DND-41 (cell line): ENCODE measurements around the gene NDUFA13.
A peak's percentile ranks its signal among the peaks of the same experiment; 100 is the strongest.

ENCODE experiments used
- ATAC-seq: fragments of 200-7000 bp; cut with Tn5 transposase; 3 replicates; pipeline ENCODE4 v1.9.1; 2021; ENCODE audit warnings: low read depth; ENCODE audit not compliant: insufficient read depth
- DNase-seq: peaks from one replicate; pipeline ENCODE4 v3.0.0-alpha.2; 2020
- H2AFZ ChIP-seq: 2 replicates; pipeline ENCODE4 v1.6.0; 2012; ENCODE audit warnings: low read depth, low read length
- H3K27ac ChIP-seq: 2 replicates; pipeline ENCODE4 v1.5.1; 2012; ENCODE audit warnings: low read length, inconsistent platforms
- H3K27me3 ChIP-seq: fragments of 200-600 bp; sonication (generic); 2 replicates; pipeline ENCODE4 v1.6.0; 2012; ENCODE audit warnings: low read length, mild to moderate bottlenecking, inconsistent platforms; ENCODE audit not compliant: insufficient read depth, poor library complexity
- H3K36me3 ChIP-seq: 2 replicates; pipeline ENCODE4 v1.5.1; 2012; ENCODE audit warnings: low read length, inconsistent platforms; ENCODE audit not compliant: insufficient read depth
- H3K4me1 ChIP-seq: 2 replicates; pipeline ENCODE4 v1.5.1; 2012; ENCODE audit warnings: mild to moderate bottlenecking, low read length; ENCODE audit not compliant: insufficient read depth
- H3K4me2 ChIP-seq: 2 replicates; pipeline ENCODE4 v1.6.0; 2012; ENCODE audit warnings: mild to moderate bottlenecking, moderate library complexity, low read length, inconsistent platforms; ENCODE audit not compliant: insufficient read depth
- H3K4me3 ChIP-seq, 2 experiments: fragments of 200-600 bp in 1 of 2; shearing (Covaris generic) in 1 of 2; 2 replicates each; pipeline ENCODE4 v1.5.1; 2012 to 2016; ENCODE audit warnings: inconsistent platforms in 2 of 2, low read length in 2 of 2, mild to moderate bottlenecking in 2 of 2, low read depth in 1 of 2, moderate library complexity in 1 of 2
- H3K79me2 ChIP-seq: 2 replicates; pipeline ENCODE4 v1.6.0; 2012; ENCODE audit warnings: low read length, inconsistent platforms; ENCODE audit not compliant: insufficient read depth
- H3K9ac ChIP-seq: 2 replicates; pipeline ENCODE4 v1.6.0; 2012; ENCODE audit warnings: low read depth, mild to moderate bottlenecking, inconsistent platforms, low read length, moderate library complexity
- H3K9me3 ChIP-seq: 2 replicates; pipeline ENCODE4 v1.5.1; 2012; ENCODE audit warnings: low read length, moderate library complexity, mild to moderate bottlenecking, inconsistent platforms; ENCODE audit not compliant: insufficient read depth, severe bottlenecking
- H4K20me1 ChIP-seq: 2 replicates; pipeline ENCODE4 v1.6.0; 2012; ENCODE audit warnings: low read length; ENCODE audit not compliant: insufficient read depth
- EZH2 ChIP-seq: IDR thresholded peaks from 3 replicates; pipeline ENCODE4 v1.6.1; 2012; ENCODE audit warnings: borderline replicate concordance, low read depth, mild to moderate bottlenecking, moderate library complexity, low read length, inconsistent platforms; ENCODE audit not compliant: severe bottlenecking
- TF ChIP-seq, protein P1 (sequence below): IDR thresholded peaks from 2 replicates; pipeline ENCODE4 v1.5.1; 2012; ENCODE audit warnings: borderline replicate concordance, low read length, moderate library complexity, mild to moderate bottlenecking; ENCODE audit not compliant: poor library complexity, severe bottlenecking; ENCODE audit errors: extremely low read depth

Gene NDUFA13

DNA sequence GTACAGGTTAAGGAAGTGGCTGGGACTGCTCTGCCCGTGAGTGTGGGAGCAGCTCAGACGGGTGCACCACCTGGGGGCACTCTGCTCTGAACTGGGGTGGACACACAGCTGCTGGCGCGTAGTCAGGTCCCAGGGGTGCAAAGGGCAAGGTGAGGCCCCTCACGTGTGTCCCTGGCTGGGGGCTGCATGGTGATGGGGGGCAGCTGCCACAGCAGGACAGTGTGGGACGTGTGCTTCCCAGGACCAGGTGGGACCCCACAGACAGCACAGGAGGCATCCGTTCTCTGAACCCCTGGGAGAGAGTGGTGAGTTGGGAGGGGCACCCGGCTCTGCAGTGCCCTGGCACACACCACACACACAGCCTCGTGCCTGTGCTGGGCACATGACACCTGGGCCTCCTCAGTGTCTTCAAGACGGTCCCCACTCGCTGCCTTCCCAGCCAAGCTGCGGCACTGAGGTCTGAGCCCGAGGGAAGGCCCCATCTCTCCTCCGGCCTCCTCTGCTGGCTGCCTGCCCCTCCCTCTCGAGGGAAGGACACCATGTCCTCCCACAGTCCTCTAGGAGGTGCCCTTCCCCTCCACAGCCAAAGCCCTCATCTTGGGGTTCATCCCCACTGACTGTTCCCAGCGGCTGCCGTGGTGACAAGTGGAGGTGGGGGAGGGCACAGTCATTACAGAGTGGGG is 46.8 kb downstream of the NDUFA13 start:
- Histone ChIP-seq H3K9ac (no peak overlapping the region), H3K27me3 (no peaks in the 10 kb centered on the region), H2AFZ (no peak overlapping the region), H4K20me1 (no peaks in the 10 kb centered on the region), H3K79me2 (no peaks in the 10 kb centered on the region), H3K9me3 (no peaks in the 10 kb centered on the region), H3K4me2 (no peak overlapping the region), H3K4me1 (no peaks in the 10 kb centered on the region), H3K4me3 (no peak overlapping the region), H3K27ac (no peak overlapping the region), H3K36me3 (peaks cover 20% of the 10 kb centered on the region)
- ATAC-seq (peak; percentile 33; the same call in 1 of the 3 replicates), DNase-seq (no peak)
- TF ChIP-seq EZH2 = no peak
- TF ChIP-seq, protein P1, sequence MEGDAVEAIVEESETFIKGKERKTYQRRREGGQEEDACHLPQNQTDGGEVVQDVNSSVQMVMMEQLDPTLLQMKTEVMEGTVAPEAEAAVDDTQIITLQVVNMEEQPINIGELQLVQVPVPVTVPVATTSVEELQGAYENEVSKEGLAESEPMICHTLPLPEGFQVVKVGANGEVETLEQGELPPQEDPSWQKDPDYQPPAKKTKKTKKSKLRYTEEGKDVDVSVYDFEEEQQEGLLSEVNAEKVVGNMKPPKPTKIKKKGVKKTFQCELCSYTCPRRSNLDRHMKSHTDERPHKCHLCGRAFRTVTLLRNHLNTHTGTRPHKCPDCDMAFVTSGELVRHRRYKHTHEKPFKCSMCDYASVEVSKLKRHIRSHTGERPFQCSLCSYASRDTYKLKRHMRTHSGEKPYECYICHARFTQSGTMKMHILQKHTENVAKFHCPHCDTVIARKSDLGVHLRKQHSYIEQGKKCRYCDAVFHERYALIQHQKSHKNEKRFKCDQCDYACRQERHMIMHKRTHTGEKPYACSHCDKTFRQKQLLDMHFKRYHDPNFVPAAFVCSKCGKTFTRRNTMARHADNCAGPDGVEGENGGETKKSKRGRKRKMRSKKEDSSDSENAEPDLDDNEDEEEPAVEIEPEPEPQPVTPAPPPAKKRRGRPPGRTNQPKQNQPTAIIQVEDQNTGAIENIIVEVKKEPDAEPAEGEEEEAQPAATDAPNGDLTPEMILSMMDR = peak; percentile 34

DNA sequence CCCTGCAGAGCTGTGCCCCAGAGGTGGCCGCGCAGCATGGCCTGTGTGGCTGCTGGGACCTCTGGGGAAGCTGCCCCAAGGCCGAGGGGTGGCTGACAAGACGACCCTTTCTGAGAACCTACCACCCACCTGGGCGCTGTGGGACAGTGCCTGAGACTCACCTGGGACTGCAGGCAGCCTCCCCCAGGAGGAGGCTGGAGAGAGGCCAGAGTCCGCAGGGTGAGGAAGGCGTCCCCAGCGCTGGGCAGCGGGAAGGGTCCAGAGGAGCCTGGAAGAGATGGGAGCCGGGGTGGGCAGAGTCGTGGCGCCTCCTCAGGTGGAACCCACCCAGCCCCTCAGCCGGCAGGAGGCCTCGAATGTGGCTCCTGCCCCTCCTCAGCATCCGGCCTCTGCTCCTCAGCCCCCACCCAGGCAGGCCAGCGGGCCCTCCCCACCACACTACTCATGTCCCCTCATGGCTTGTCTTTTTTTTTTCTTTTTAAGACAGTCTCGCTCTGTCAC is 47.4 kb downstream of the NDUFA13 start:
- H3K4me3 ChIP-seq = no peak overlapping the region
- no peak overlapping the region for H3K9ac ChIP-seq

DNA sequence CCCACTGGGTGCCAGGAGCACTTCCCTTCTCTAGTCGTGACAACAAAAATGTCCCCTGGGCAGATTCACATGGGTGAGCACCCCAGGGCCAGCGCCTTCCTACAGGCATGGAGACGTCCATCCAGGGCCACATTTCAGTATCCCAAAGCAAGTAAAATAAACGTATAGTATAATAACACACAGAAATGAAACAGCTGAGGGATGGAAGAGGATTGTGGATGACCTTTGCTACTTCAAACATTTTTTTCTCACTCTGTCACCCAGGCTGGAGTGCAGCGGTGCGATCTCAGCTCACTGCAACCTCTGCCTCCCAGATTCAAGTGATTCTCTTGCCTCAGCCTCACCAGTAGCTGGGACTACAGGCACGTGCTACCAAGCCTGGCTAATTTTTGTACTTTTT is 50.3 kb downstream of the NDUFA13 start:
- Histone ChIP-seq H3K4me2 (no peak overlapping the region), H3K4me1 (no peaks in the 10 kb centered on the region), H3K27me3 (no peaks in the 10 kb centered on the region), H3K4me3 (no peak overlapping the region), H3K9me3 (no peaks in the 10 kb centered on the region), H3K27ac (no peak overlapping the region), H2AFZ (no peak overlapping the region), H4K20me1 (no peaks in the 10 kb centered on the region), H3K79me2 (no peaks in the 10 kb centered on the region), H3K9ac (no peak overlapping the region), H3K36me3 (peaks cover 41% of the 10 kb centered on the region)
- DNase-seq (no peak), ATAC-seq (no peak)
- TF ChIP-seq EZH2 = no peak
- TF ChIP-seq, protein P1 = no peak

More for the DNA sequence above, 47.4 kb downstream of the NDUFA13 start:
- no peaks in the 10 kb centered on the region for H3K79me2 ChIP-seq
- no peaks in the 10 kb centered on the region for H3K4me1 ChIP-seq
- ATAC-seq (no peak), DNase-seq (no peak)
- H2AFZ ChIP-seq = no peak overlapping the region
- no peaks in the 10 kb centered on the region for H4K20me1 ChIP-seq
- no peaks in the 10 kb centered on the region for H3K9me3 ChIP-seq
- H3K36me3 ChIP-seq = peaks cover 20% of the 10 kb centered on the region
- TF ChIP-seq, protein P1 = no peak
- no peak for TF ChIP-seq EZH2
- H3K27ac ChIP-seq = no peak overlapping the region
- no peak overlapping the region for H3K4me2 ChIP-seq
- no peaks in the 10 kb centered on the region for H3K27me3 ChIP-seq
